Fibroblast of mammary gland (primary cell): ENCODE results near the gene SPTSSA.
A peak's percentile ranks its signal among the peaks of the same experiment; 100 is the strongest.

Experiments used
- DNase-seq: peaks from one replicate; pipeline ENCODE4 v3.0.0-alpha.2; 2010; ENCODE audit warnings: low read depth
- H3K4me3 ChIP-seq: 2 replicates; pipeline ENCODE4 v1.5.1; 2011; ENCODE audit warnings: low read depth, mild to moderate bottlenecking, low read length, moderate library complexity; ENCODE audit not compliant: control insufficient read depth
- TF ChIP-seq, protein P1 (sequence below): conservative IDR thresholded peaks from 2 replicates; pipeline ENCODE4 v1.5.1; 2011; ENCODE audit warnings: low read depth, low read length, inconsistent platforms; ENCODE audit not compliant: control insufficient read depth, insufficient read depth

SPTSSA gene

DNA sequence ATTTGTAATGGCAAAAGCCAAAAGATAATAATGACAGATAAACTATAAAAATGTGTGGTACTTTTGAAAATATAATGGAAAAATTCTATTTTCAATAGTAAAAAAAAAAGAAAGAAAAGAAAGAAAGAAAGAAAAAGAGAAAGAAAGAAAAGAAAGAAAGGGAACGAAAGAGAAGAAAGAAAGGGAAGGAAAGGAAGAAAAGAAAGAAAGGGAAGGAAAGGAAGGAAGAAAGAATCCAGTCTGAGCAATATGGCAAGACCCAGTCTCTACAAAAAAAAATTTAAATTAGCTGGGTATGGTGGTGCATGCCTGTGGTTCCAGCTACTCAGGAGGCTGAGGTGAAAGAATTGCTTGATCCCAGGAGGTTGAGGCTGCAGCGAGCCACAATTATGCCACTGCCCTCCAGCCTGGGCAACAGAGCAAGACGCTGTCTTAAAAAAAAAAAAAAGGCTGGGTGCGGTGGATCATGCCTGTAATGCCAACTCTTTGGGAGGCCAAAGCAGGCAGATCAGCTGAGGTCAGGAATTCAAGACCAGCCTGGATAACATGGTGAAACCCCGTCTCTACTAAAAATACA is 39.1 kb upstream of the SPTSSA start:
- no peak overlapping the region for H3K4me3 ChIP-seq
- no peak for DNase-seq
- TF ChIP-seq, protein P1, sequence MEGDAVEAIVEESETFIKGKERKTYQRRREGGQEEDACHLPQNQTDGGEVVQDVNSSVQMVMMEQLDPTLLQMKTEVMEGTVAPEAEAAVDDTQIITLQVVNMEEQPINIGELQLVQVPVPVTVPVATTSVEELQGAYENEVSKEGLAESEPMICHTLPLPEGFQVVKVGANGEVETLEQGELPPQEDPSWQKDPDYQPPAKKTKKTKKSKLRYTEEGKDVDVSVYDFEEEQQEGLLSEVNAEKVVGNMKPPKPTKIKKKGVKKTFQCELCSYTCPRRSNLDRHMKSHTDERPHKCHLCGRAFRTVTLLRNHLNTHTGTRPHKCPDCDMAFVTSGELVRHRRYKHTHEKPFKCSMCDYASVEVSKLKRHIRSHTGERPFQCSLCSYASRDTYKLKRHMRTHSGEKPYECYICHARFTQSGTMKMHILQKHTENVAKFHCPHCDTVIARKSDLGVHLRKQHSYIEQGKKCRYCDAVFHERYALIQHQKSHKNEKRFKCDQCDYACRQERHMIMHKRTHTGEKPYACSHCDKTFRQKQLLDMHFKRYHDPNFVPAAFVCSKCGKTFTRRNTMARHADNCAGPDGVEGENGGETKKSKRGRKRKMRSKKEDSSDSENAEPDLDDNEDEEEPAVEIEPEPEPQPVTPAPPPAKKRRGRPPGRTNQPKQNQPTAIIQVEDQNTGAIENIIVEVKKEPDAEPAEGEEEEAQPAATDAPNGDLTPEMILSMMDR = no peak

DNA sequence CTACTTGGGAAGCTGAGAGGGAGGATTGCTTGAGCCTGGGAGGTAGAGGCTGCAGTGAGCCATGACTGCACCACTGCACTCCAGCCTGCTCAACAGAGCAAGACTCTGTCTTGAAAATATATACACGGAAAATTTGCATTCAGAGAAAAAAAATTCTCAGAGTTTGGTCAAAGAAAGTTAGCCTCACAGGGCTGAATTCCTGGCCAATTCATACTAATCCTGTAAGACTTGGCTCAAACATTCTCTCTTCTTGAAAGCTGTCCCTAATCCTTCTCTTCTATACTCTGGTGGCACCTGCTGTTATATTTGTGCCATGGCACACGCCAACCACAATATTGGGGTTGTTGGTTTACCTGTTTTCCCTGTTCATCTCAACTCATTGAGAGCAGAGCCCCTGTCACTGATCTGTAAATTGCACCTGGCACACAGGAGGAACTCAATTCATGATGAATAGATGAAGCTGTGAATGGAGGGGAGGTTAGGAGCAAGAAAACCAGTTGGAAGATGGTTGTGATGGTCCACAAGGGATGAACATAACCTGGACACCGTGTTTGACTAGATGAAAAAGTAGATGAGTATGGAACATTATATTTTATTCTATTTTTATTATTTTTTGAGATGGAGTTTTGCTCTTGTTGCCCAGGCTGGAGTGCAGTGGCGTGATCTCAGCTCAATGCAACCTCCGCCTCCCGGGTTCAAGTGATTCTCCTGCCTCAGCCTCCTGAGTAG is 36.8 kb upstream of the SPTSSA start:
- DNase-seq = peak; percentile 38
- TF ChIP-seq, protein P1 = peak; percentile 38
- H3K4me3 ChIP-seq = no peak overlapping the region

DNA sequence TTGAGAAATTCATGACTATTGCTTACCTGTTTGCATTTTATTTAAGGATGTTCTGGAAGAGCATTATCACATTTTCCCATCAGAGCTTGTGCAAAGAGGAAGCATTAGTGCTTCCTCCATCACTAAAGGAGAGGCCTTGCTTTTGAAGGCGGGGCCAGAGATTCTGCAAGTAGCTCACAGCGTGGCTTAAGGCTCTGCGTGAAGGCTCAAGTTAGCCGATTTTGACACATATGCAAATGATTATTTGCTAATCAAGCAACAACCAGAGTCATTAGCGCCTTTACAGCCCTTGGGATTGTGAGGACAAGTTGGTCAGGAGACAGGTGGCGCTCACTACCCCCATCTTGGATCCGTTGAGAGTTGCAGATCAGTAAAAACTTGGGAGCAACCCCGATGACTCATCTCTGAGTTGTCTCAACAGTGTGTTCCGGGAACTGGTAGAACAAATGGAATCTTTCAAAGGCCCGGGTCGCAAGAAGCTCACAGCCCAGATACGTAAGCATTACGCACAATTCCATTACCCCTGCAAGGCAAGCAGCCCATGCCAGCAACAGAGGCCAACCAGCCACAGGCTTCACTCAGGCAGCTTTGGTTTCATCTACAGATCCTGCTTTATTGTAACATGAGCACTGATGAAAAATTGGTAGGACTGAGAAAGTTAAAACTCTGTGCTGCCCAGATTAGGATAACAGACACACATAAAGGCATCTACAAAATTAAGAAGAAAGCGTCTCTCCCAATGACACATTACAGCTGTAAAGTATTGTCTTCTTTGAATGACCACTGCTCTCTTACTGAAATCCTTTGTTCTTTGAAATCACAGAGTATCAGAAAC is 34.9 kb upstream of the SPTSSA start:
- H3K4me3 ChIP-seq = no peak overlapping the region
- TF ChIP-seq, protein P1 = peak; percentile 37
- DNase-seq = peak; percentile 100

DNA sequence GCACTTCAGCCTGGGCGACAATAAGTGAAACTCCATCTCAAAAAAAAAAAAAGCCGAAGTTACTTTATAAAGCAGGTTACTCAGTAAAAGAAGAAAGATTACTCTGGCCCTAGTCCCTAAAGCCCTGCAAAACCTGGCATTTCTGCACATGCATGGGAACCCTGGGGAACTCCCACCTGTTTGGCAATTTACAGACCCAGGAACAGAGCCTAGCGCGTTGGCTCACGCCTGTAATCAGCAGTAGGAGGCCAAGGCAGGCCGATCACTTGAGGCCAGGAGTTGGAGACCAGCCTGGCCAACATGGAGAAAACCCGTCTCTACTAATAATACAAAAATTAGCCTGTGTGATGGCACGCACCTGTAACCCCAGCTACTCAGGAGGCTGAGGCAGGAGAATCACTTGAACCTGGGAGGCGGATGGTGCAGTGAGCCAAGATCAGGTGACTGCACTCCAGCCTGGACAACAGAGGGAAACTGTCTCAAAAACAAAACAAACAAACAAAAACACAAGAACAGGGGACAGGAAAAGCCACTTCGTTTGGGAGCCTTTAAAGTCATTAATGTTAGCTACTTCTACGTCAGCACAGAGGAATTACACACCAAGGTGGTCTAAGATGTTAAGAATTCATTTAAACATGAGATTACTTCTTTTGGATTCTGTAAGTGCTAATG is 34.1 kb upstream of the SPTSSA start:
- H3K4me3 ChIP-seq = no peak overlapping the region
- TF ChIP-seq, protein P1 = no peak
- DNase-seq = no peak

DNA sequence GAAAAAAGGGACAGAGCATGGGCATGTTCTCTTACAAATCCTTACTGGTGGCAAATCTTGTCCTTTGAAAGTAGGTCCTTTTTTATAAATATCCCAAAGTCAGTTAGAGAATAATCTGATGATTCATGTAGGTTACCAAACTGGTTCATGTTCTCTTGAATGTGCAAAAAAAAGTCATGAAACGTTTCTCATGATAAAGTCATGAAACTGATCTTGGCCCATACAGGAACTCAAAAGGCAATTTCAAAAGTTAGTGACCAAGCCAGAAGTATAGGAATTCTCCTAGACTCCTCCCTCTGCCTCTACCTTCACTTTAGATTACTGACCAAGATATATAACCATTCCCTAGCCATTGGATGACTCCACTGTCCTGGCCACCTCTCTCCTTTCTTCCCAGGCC is 27.3 kb upstream of the SPTSSA start:
- no peak overlapping the region for H3K4me3 ChIP-seq
- DNase-seq = peak; percentile 34
- TF ChIP-seq, protein P1 = no peak

DNA sequence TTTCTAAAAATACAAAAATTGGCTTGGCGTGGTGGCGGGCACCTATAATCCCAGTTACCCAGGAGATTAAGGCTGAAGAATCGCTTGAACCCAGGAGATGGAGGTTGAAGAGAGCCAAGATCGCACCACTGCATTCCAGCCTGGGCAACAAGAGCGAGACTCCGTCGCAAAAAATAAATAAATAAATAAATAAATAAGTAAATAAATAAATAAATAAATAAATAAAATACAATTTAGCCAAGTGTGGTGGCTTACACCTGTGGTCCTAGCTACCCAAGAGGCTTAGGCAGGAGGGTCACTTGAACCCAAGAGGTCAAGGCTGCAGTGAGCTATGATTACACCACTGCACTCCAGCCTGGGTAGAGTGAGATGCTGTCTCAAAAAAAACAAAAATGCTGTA is 26.5 kb upstream of the SPTSSA start:
- TF ChIP-seq, protein P1 = no peak
- H3K4me3 ChIP-seq = no peak overlapping the region
- DNase-seq = no peak
